Measurements from ENCODE around the gene EPB41. TPM values are rescaled to one million over a fixed set of nuclear protein-coding genes. Genes with fewer than 3 reads are reported as not detected.

EPB41 gene
- total RNA-seq = 12.6 and 15.3 TPM in 2 replicates

DNA sequence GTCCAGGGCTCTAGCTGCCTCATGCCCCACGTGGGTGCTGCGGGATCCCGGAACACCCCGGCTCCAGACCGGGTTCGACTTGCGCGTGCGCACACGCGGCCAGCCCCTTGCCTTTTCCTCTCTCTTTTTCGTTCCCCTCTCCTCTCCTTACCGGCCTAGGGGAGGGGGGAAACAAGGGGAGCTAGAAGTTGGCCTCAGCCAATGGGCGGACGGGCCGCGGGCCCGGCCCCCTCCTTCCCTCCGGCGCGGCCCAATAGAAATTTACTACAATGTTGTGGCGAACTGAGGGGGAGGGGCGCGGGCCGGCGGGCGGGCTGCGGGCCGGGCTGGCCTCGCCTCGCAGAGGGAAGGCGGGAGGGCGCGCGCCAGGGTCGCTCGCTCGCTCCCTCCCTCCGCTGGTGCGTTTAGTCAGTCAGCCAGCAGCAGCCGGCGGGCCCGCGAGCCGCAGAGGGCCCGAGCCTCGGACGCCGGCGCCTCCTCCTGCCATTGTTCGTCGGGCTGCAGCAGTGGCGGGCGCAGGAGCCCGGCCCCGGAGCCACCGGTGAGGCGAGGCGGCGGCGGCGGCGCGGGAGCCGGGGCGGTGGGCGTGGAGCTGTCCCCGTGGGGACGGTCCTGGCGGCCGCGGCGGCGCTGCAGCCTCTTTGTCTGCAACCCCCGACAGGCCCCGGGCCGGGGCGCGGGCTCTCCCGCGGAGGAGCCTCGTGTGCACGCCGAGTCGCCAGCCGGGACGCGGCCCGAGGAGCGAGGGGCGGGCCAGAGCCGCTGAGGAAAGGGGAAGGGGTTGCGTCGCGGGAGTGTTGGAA, at the start of gene EPB41:
EPB41 (plus strand) TSS at position 342 of the 803 bp plus-strand sequence. CDS start 72,869 bp downstream, outside the sequence.

GRCh38 chr1:29123887-29124365, 209.6 kb downstream of the EPB41 start, which contains the start of gene TMEM200B:
TSS of gene TMEM200B (minus strand) at chr1:29123903. CDS start at chr1:29121828, 2,075 bp downstream.

Other genes starting within 250 kb of the EPB41 start
- gene GMEB1, start 245.8 kb upstream of the EPB41 start, total RNA-seq = 8.4 and 10.2 TPM in 2 replicates
- gene YTHDF2, start 177.6 kb upstream of the EPB41 start, total RNA-seq = 46.5 and 48.9 TPM in 2 replicates
- gene OPRD1, start 102.4 kb upstream of the EPB41 start, total RNA-seq = under 0.01 and 0.13 TPM in 2 replicates
- gene TMEM200B, start 209.3 kb downstream of the EPB41 start, total RNA-seq = 4.3 and 12.2 TPM in 2 replicates